Measurements from ENCODE around the gene ZNF654. TPM values are rescaled to one million over a fixed set of nuclear protein-coding genes. Genes with fewer than 3 reads are reported as not detected.

The ZNF654 gene
- total and polyA plus RNA-seq, 2 of the 13 experiments (the other 11 are each of a cell fraction or from before 2014, with no cell fraction given), result 1.8 to 4.1 TPM

- Histone ChIP-seq H3K27me3 (ENCODE audit: control insufficient read depth in 1 of 2, insufficient read depth in 2 of 2, low read length in 2 of 2) (0 out of 5 replicates have a peak, but pooled peaks cover 0 to 2% of the 10 kb centered on the region in 2 experiments), H3K79me2 (ENCODE audit: insufficient read depth, low read length) (no peaks in the 10 kb centered on the region), H3K4me1 (ENCODE audit: insufficient read depth, low read length) (peaks cover 14% of the 10 kb centered on the region), H3K27ac (ENCODE audit: extremely low read length, insufficient read depth, low read length) (no peak overlapping the region), H3K9me3 (ENCODE audit: low read length) (no peaks in the 10 kb centered on the region), H3K4me3 (replicated peaks in 1 of 3; ENCODE audit: insufficient read depth in 1 of 3, low read depth in 2 of 3, low read length in 3 of 3) (no peak overlapping the region), H3K36me3 (replicated peaks in 1 of 2; ENCODE audit: control insufficient read depth in 1 of 2, insufficient read depth in 2 of 2, low read length in 2 of 2) (no peaks in the 10 kb centered on the region), H3K9ac (ENCODE audit: insufficient read depth, low read depth, low read length) (no peak overlapping the region), H2AFZ (ENCODE audit: low read length) (no peak overlapping the region), H3K4me2 (ENCODE audit: low read depth, low read length) (no peak overlapping the region), H4K20me1 (ENCODE audit: insufficient read depth, low read length) (no peaks in the 10 kb centered on the region)
- TF ChIP-seq ZNF614 (CRISPR knock-in tag; IDR thresholded peaks at IDR 0.05; ENCODE audit: borderline replicate concordance) (no peak), SNRNP70 (IDR thresholded peaks at IDR 0.05; ENCODE audit: low read depth, low read length) (no peak), HNRNPLL (IDR thresholded peaks at IDR 0.05; ENCODE audit: low read depth, low read length, poor library complexity, severe bottlenecking) (no peak), HOXA9 (CRISPR knock-in tag; IDR thresholded peaks at IDR 0.05; ENCODE audit: borderline replicate concordance) (no peak), LBX2 (CRISPR knock-in tag; IDR thresholded peaks at IDR 0.05; ENCODE audit: borderline replicate concordance) (no peak), ZNF256 (CRISPR knock-in tag; conservative IDR thresholded peaks at IDR 0.05) (no peak), ELF3 (CRISPR knock-in tag; IDR thresholded peaks at IDR 0.05) (no peak), ZNF570 (CRISPR knock-in tag; IDR thresholded peaks at IDR 0.05; ENCODE audit: borderline replicate concordance) (no peak)
- TF ChIP-seq, protein P1, sequence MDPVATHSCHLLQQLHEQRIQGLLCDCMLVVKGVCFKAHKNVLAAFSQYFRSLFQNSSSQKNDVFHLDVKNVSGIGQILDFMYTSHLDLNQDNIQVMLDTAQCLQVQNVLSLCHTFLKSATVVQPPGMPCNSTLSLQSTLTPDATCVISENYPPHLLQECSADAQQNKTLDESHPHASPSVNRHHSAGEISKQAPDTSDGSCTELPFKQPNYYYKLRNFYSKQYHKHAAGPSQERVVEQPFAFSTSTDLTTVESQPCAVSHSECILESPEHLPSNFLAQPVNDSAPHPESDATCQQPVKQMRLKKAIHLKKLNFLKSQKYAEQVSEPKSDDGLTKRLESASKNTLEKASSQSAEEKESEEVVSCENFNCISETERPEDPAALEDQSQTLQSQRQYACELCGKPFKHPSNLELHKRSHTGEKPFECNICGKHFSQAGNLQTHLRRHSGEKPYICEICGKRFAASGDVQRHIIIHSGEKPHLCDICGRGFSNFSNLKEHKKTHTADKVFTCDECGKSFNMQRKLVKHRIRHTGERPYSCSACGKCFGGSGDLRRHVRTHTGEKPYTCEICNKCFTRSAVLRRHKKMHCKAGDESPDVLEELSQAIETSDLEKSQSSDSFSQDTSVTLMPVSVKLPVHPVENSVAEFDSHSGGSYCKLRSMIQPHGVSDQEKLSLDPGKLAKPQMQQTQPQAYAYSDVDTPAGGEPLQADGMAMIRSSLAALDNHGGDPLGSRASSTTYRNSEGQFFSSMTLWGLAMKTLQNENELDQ (CRISPR knock-in tag; IDR thresholded peaks at IDR 0.05; ENCODE audit: borderline replicate concordance), result no peak
- intact Hi-C loops (cut with micrococcal nuclease; ENCODE audit: unreplicated experiment), result no loop called here
- no peak for FAIRE-seq
- CTCF ChIA-PET (ENCODE audit: low intra/inter-chr PET ratio, low total read pairs), result no interaction called here
- ATAC-seq, result no peak
- in situ Hi-C loops (cut with HindIII; ENCODE audit: extremely low pct_ligation_motif_present, low pct_unique_long_range_greater_than_20kb), result no loop called here
- POLR2A ChIA-PET, result no interaction called here
- 2% methylated on average over 3 of the region's 3 CpGs for WGBS (ENCODE audit: low lambda C conversion rate)
- DNase-seq (ENCODE audit: low spot score), result no peak
- BruUV-seq (replicated peaks), result no TSS peak
Measured at GRCh38 chr3:88192631-88193030, 133.6 kb downstream of the ZNF654 start.

Other genes with a start within 250 kb of the ZNF654 start
- 38.9 and 45.7 TPM in 2 replicates for gene CGGBP1, start 250 bp upstream of the ZNF654 start, total RNA-seq (2016; rRNA removed; fragmentation: Illumina TruSeq; extraction: Trizol)
- 39.0 and 47.0 TPM in 2 replicates for gene CGGBP1, start 250 bp upstream of the ZNF654 start, polyA plus RNA-seq (2011; rRNA removed)
- gene C3orf38, start 90.7 kb downstream of the ZNF654 start, total RNA-seq (2016; rRNA removed; fragmentation: Illumina TruSeq; extraction: Trizol), result 17.5 and 27.1 TPM in 2 replicates
- 4.8 and 6.0 TPM in 2 replicates for gene C3orf38, start 90.7 kb downstream of the ZNF654 start, polyA plus RNA-seq (2011; rRNA removed)

Data from HepG2 (cell line).